Neuronal stem cell (in vitro differentiated cells): ENCODE measurements around the gene SMAD5.

ENCODE experiments used
- DNase-seq: peaks from one replicate; pipeline ENCODE4 v3.0.0-alpha.2; 2013; ENCODE audit warnings: low spot score
- H2AFZ ChIP-seq: one replicate; pipeline ENCODE4 v1.6.1; 2013; ENCODE audit warnings: mild to moderate bottlenecking, low read length, inconsistent platforms
- H2AK5ac ChIP-seq: 2 replicates; pipeline ENCODE4 v1.6.1; 2013; ENCODE audit warnings: low read depth, mild to moderate bottlenecking, inconsistent platforms, low read length, moderate library complexity, mixed read lengths
- H2BK120ac ChIP-seq: 2 replicates; pipeline ENCODE4 v1.6.1; 2013; ENCODE audit warnings: low read depth, mild to moderate bottlenecking, inconsistent platforms, low read length, moderate library complexity, mixed read lengths
- H2BK12ac ChIP-seq: one replicate; pipeline ENCODE4 v1.6.1; 2013; ENCODE audit warnings: low read length, inconsistent platforms
- H2BK15ac ChIP-seq: 2 replicates; pipeline ENCODE4 v1.6.1; 2013; ENCODE audit warnings: mild to moderate bottlenecking, low read length, inconsistent platforms, mixed read lengths
- H2BK5ac ChIP-seq: one replicate; pipeline ENCODE4 v1.6.1; 2013; ENCODE audit warnings: inconsistent platforms, mild to moderate bottlenecking, low read length, moderate library complexity
- H3K14ac ChIP-seq: one replicate; pipeline ENCODE4 v1.6.1; 2013; ENCODE audit warnings: low read length, inconsistent platforms
- H3K18ac ChIP-seq: 2 replicates; pipeline ENCODE4 v1.6.1; 2013; ENCODE audit warnings: low read length, inconsistent platforms
- H3K23ac ChIP-seq: 2 replicates; pipeline ENCODE4 v1.6.1; 2013; ENCODE audit warnings: low read depth, mild to moderate bottlenecking, mixed read lengths, low read length, inconsistent platforms; ENCODE audit not compliant: poor library complexity
- H3K27ac ChIP-seq: replicated peaks from 3 replicates; pipeline ENCODE4 v1.5.1; 2013; ENCODE audit warnings: low read length, inconsistent platforms
- H3K27me3 ChIP-seq, 3 experiments: 2 replicates each; pipeline ENCODE4 v1.6.1; 2013; ENCODE audit warnings: low read length in 3 of 3, mild to moderate bottlenecking in 2 of 3, inconsistent platforms in 1 of 3, low read depth in 1 of 3, mixed read lengths in 1 of 3, moderate library complexity in 1 of 3; ENCODE audit not compliant: control insufficient read depth in 3 of 3, insufficient read depth in 3 of 3
- H3K36me3 ChIP-seq, 2 donors: replicated peaks in 1 of 2; 2 replicates each; pipeline ENCODE4 v1.6.1; 2013; ENCODE audit warnings: low read length in 2 of 2; ENCODE audit not compliant: control insufficient read depth in 2 of 2, insufficient read depth in 2 of 2
- H3K4ac ChIP-seq: 2 replicates; pipeline ENCODE4 v1.6.1; 2013; ENCODE audit warnings: inconsistent platforms, mild to moderate bottlenecking, low read length, moderate library complexity
- H3K4me1 ChIP-seq, 2 donors: 1 replicate in 1 of 2; 2 replicates in 1 of 2; pipeline ENCODE4 v1.6.1; 2013; ENCODE audit warnings: low read length in 2 of 2, low read depth in 1 of 2; ENCODE audit not compliant: control insufficient read depth in 2 of 2, insufficient read depth in 1 of 2
- H3K4me2 ChIP-seq: one replicate; pipeline ENCODE4 v1.6.1; 2013; ENCODE audit warnings: mild to moderate bottlenecking, low read length, inconsistent platforms; ENCODE audit not compliant: insufficient read depth, poor library complexity, severe bottlenecking
- H3K4me3 ChIP-seq, 2 donors: 2 replicates each; pipeline ENCODE4 v1.5.1; 2013; ENCODE audit warnings: low read length in 2 of 2, mild to moderate bottlenecking in 2 of 2, inconsistent platforms in 1 of 2, moderate library complexity in 1 of 2
- H3K79me1 ChIP-seq: one replicate; pipeline ENCODE4 v1.6.1; 2013; ENCODE audit warnings: low read depth, mild to moderate bottlenecking, inconsistent platforms, low read length, moderate library complexity
- H3K9ac ChIP-seq: one replicate; pipeline ENCODE4 v1.6.1; 2013; ENCODE audit warnings: mild to moderate bottlenecking, low read depth, low read length, inconsistent platforms; ENCODE audit not compliant: poor library complexity
- H3K9me3 ChIP-seq, 2 donors: replicated peaks in 1 of 2; 2 replicates each; pipeline versions ENCODE3 to v1.6.1; 2013; ENCODE audit warnings: low read length in 2 of 2, mild to moderate bottlenecking in 2 of 2, inconsistent platforms in 1 of 2, low read depth in 1 of 2, mixed read lengths in 1 of 2, moderate library complexity in 1 of 2; ENCODE audit not compliant: control insufficient read depth in 2 of 2, insufficient read depth in 1 of 2
- H4K8ac ChIP-seq: one replicate; pipeline ENCODE4 v1.6.1; 2013; ENCODE audit warnings: low read depth, mild to moderate bottlenecking, inconsistent platforms, low read length, moderate library complexity
- H4K91ac ChIP-seq: one replicate; pipeline ENCODE4 v1.6.1; 2013; ENCODE audit warnings: low read length, low read depth, mild to moderate bottlenecking, inconsistent platforms; ENCODE audit not compliant: poor library complexity
- WGBS, 2 donors: extraction: QIAGEN DNeasy Blood & Tissue Kit; methylation state at CpG; one replicate each; pipeline ENCODE4 v1.1.7; 2013; ENCODE audit warnings: missing lambda C conversion rate in 2 of 2, mixed read lengths in 1 of 2; ENCODE audit not compliant: insufficient read length in 2 of 2, insufficient replicate concordance in 1 of 2; ENCODE audit errors: extremely low coverage in 2 of 2; 5-methylcytosine and 5-hydroxymethylcytosine counted together

The SMAD5 gene

DNA sequence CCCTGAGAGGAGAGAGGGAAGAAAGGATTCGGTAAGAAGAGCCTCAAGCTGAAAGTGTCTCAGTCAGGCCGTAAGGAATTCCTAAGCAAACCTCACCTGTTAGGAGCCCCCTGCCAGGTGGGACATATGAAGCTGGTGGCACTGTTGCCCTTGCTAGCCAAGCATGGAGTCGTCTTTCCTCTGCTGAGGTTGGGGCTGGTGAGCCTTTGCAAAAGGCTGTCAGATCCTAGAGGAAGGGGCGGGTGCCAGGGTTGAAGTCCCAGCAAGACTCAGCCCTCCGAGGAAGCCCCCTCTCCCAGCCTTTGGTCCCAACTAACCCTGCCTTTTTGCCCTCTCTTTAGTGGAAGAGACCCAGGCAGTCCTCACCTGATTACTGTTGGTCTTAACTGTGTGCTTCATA lies 65.8 kb downstream of the SMAD5 start:
- Histone ChIP-seq H2AFZ (no peak overlapping the region), H2BK120ac (no peak overlapping the region), H3K4me2 (no peak overlapping the region), H4K91ac (no peak overlapping the region), H3K14ac (no peak overlapping the region), H3K79me1 (no peaks in the 10 kb centered on the region), H2BK12ac (no peak overlapping the region), H2BK15ac (no peak overlapping the region), H3K4me1 (peaks cover 11% of the 10 kb centered on the region in 2 donors), H3K9me3 (no peaks in the 10 kb centered on the region), H3K4me3 (no peak overlapping the region), H4K8ac (no peak overlapping the region), H2AK5ac (no peak overlapping the region), H3K27me3 (peaks cover 0 to 68% (median 10%) of the 10 kb centered on the region in 3 experiments), H3K23ac (no peak overlapping the region), H2BK5ac (no peak overlapping the region), H3K9ac (no peak overlapping the region), H3K4ac (no peak overlapping the region), H3K18ac (no peak overlapping the region), H3K27ac (no peak overlapping the region), H3K36me3 (no peaks in the 10 kb centered on the region)
- no CpG with 5 or more reads among the region's 5 CpGs for WGBS, 2 donors
- DNase-seq, result no peak

DNA sequence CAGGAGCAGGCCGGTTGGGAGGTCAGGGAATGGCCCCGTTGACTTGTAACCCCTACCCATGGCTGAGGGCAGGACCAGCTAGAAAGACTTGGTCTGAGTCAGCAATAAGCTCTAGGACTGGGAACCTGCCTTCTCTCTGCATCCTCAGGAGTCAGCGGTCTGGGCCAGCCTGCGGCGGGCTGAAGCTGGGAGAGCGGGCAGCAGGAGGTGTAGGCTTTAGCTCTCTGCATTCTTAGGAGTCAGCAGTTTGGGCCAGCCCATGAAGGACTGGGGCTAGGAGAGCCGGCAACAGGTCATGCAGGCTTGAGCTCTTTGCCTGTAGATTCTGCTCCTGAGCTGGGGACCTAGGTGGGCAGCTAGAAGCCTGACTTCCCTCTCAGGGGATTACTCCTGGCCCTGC lies 66.8 kb downstream of the SMAD5 start:
- DNase-seq, result no peak
- H2BK120ac ChIP-seq, result no peak overlapping the region
- whole genome bisulfite sequencing, 2 donors, result no CpG with 5 or more reads among the region's 7 CpGs

DNA sequence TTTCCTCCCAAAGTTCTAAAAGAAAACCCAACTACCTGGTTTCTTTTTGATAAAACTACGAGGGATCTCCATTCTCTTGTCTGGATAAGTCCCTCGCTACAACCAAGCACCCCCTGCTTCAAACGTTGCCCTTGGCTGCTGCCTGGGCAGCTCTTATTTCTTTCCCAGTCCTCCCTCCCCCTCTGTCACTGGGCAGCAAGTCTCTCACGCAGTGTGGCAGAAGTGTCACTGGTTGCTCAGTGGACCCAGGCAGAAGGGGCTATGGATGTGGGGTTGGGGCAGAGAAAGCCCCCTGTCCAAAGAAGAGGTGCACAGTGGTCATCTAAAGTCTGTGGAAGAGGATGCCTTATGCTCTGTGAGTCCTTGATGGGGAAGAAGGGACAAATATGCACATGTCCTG lies 67.5 kb downstream of the SMAD5 start:
- Histone ChIP-seq H3K27me3 (peaks cover 0 to 51% (median 0%) of the 10 kb centered on the region in 3 experiments), H3K9ac (no peak overlapping the region), H2BK120ac (no peak overlapping the region), H3K23ac (no peak overlapping the region), H2AK5ac (no peak overlapping the region), H3K18ac (peak overlapping the region; percentile 54), H2AFZ (no peak overlapping the region), H3K27ac (no peak overlapping the region), H2BK12ac (no peak overlapping the region), H3K4me3 (no peak overlapping the region), H3K4ac (no peak overlapping the region), H4K8ac (no peak overlapping the region), H4K91ac (no peak overlapping the region), H3K14ac (no peak overlapping the region), H3K4me1 (peaks cover 9 to 12% of the 10 kb centered on the region in 2 donors), H3K79me1 (no peaks in the 10 kb centered on the region), H3K36me3 (no peaks in the 10 kb centered on the region), H2BK5ac (no peak overlapping the region), H3K4me2 (no peak overlapping the region), H2BK15ac (no peak overlapping the region), H3K9me3 (no peaks in the 10 kb centered on the region)
- DNase-seq, result no peak
- WGBS, 2 donors, result no CpG with 5 or more reads among the region's 4 CpGs

More for the DNA sequence above, 66.8 kb downstream of the SMAD5 start:
- Histone ChIP-seq H3K23ac (no peak overlapping the region), H2AK5ac (peak overlapping the region; percentile 42), H3K36me3 (no peaks in the 10 kb centered on the region), H4K8ac (no peak overlapping the region), H3K27ac (no peak overlapping the region), H3K4me1 (peaks cover 9 to 12% of the 10 kb centered on the region in 2 donors), H3K14ac (no peak overlapping the region), H3K9ac (no peak overlapping the region), H3K4me2 (no peak overlapping the region), H2BK12ac (no peak overlapping the region), H2BK5ac (no peak overlapping the region), H3K27me3 (peaks cover 0 to 58% (median 2%) of the 10 kb centered on the region in 3 experiments), H4K91ac (no peak overlapping the region), H3K4me3 (no peak overlapping the region), H3K79me1 (no peaks in the 10 kb centered on the region), H3K4ac (no peak overlapping the region), H2AFZ (no peak overlapping the region), H2BK15ac (no peak overlapping the region), H3K18ac (peak overlapping the region; percentile 32), H3K9me3 (no peaks in the 10 kb centered on the region)

DNA sequence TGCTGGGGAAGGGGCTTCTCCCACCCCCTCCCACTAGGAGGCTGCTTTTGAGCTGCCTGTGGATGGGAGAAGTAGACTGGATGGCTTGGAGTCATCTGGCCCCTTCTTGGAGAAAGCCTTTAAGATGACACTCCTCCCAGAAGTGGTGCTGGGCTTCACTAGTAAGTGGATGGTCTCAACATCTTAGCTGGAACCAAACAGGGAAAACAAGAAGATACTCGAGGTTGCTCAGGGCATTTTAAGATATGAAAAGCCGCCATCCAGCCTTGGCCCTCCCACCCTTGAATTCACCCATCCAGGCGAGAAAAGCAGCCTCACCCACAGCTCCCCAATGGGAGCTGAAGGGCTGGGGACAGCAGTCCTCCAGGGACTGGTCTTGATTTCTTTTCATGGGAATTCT lies 68.1 kb downstream of the SMAD5 start:
- Histone ChIP-seq H3K18ac (no peak overlapping the region), H3K4ac (no peak overlapping the region), H4K91ac (no peak overlapping the region), H3K27ac (no peak overlapping the region), H2AFZ (no peak overlapping the region), H3K4me2 (no peak overlapping the region), H3K36me3 (no peaks in the 10 kb centered on the region), H2AK5ac (no peak overlapping the region), H2BK12ac (no peak overlapping the region), H3K27me3 (peaks cover 0 to 45% (median 0%) of the 10 kb centered on the region in 3 experiments), H3K9ac (no peak overlapping the region), H3K9me3 (peaks cover 0 to 2% of the 10 kb centered on the region in 2 donors), H2BK15ac (no peak overlapping the region), H3K23ac (no peak overlapping the region), H2BK5ac (no peak overlapping the region), H4K8ac (no peak overlapping the region), H3K14ac (no peak overlapping the region), H3K4me3 (no peak overlapping the region), H3K79me1 (no peaks in the 10 kb centered on the region), H3K4me1 (peaks cover 9 to 12% of the 10 kb centered on the region in 2 donors), H2BK120ac (no peak overlapping the region)
- DNase-seq, result no peak
- WGBS, 2 donors, result no CpG with 5 or more reads among the region's 3 CpGs
